Measurements from ENCODE around the gene STON1. TPM values are rescaled to one million over a fixed set of nuclear protein-coding genes. Genes with fewer than 3 reads are reported as not detected.

STON1 gene
- total and polyA plus RNA-seq, 2 of the 8 experiments (the other 6 are each of a cell fraction or from before 2014, with no cell fraction given): 5.0 to 10.1 TPM

DNA sequence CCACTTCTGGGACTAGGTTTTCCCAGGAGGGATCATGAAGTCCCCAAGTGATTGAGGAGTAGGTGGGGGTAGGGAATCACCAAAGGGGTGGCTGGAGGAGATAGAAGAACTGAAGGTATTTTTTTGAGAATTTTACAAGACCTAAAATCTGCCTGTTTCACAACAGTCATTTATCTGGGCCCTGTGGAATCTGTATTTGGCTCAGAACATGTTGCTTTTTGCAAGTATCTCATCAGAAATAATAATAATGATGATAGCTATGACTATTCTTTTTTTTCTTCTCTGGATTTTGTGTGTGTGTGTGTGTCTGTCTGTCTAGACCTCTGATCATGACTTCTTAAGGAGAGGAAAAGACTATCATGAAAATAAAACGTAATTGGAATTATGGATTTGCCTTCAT is 13.9 kb downstream of the STON1 start:
- POLR2A ChIA-PET (ENCODE audit: partially characterized antibody): no interaction called here
- Histone ChIP-seq H2AK5ac (ENCODE audit: low read depth, low read length) (no peak overlapping the region), H4K20me1 (replicated peaks in 1 of 2; ENCODE audit: control insufficient read depth in 1 of 2, insufficient read depth in 2 of 2, low read length in 2 of 2) (no peaks in the 10 kb centered on the region)
- TF ChIP-seq SP4 (IDR thresholded peaks at IDR 0.05; ENCODE audit: low read length) (no peak), SAP30 (IDR thresholded peaks at IDR 0.05; ENCODE audit: insufficient read depth, insufficient replicate concordance, low read length) (no peak), CTBP2 (IDR thresholded peaks at IDR 0.05; ENCODE audit: borderline replicate concordance, insufficient read depth, insufficient read length, low read length) (no peak), HDAC6 (IDR thresholded peaks at IDR 0.05; ENCODE audit: low read depth, low read length) (no peak), SIRT6 (IDR thresholded peaks at IDR 0.05; ENCODE audit: low read length) (no peak), TAF1 (IDR thresholded peaks at IDR 0.05; ENCODE audit: low read depth, low read length) (no peak), SUZ12 (IDR thresholded peaks at IDR 0.05; ENCODE audit: low read length) (no peak), POU5F1 (IDR thresholded peaks at IDR 0.05; ENCODE audit: low read depth, low read length) (no peak), GTF2F1 (IDR thresholded peaks at IDR 0.05; ENCODE audit: borderline replicate concordance, low read depth, low read length) (no peak), SRF (IDR thresholded peaks at IDR 0.05; ENCODE audit: low read depth, low read length) (no peak), RFX5 (IDR thresholded peaks at IDR 0.05; ENCODE audit: borderline replicate concordance, low read depth, low read length) (no peak)
- TF ChIP-seq, protein P1, sequence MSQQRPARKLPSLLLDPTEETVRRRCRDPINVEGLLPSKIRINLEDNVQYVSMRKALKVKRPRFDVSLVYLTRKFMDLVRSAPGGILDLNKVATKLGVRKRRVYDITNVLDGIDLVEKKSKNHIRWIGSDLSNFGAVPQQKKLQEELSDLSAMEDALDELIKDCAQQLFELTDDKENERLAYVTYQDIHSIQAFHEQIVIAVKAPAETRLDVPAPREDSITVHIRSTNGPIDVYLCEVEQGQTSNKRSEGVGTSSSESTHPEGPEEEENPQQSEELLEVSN (IDR thresholded peaks at IDR 0.05): no peak

More for the DNA sequence above, 13.9 kb downstream of the STON1 start:
- WGBS, 2 experiments (ENCODE audit: extremely low coverage in 1 of 2, insufficient coverage in 1 of 2, insufficient read length in 1 of 2, insufficient replicate concordance in 2 of 2, low coverage in 1 of 2, low lambda C conversion rate in 2 of 2, missing lambda C conversion rate in 1 of 2): 87% methylated on average over 1 of the region's 1 CpG; no CpG with 5 or more reads in 1 of the 2 experiments
- no peak for DNase-seq (ENCODE audit: low read depth in 1 of 2, low spot score in 2 of 2)
- Histone ChIP-seq H3K79me1 (ENCODE audit: low read depth, low read length) (no peaks in the 10 kb centered on the region), H3K79me2 (ENCODE audit: control insufficient read depth in 1 of 2, insufficient read depth in 2 of 2, low read length in 2 of 2) (no peaks in the 10 kb centered on the region; a peak in 1 of 4 replicates), H2BK5ac (ENCODE audit: low read depth, low read length) (no peak overlapping the region), H3K36me3 (ENCODE audit: control insufficient read depth in 2 of 4, insufficient read depth in 4 of 4, low read length in 3 of 4) (no peaks in the 10 kb centered on the region), H3K4me2 (ENCODE audit: insufficient read depth in 1 of 2, low read depth in 2 of 2, low read length in 2 of 2) (no peak overlapping the region), H2BK15ac (ENCODE audit: low read length) (no peak overlapping the region), H4K5ac (ENCODE audit: insufficient read length, low read depth, low read length) (no peak overlapping the region), H3K4me1 (replicated peaks in 1 of 4; ENCODE audit: control insufficient read depth in 3 of 4, insufficient read depth in 4 of 4, low read length in 3 of 4) (peaks cover 0 to 2% (median 0%) of the 10 kb centered on the region in 4 experiments; a peak in 2 of 7 replicates), H3K27me3 (replicated peaks in 1 of 4; ENCODE audit: control insufficient read depth in 3 of 4, extremely low read depth in 1 of 4, insufficient read depth in 3 of 4, low read length in 3 of 4) (no peaks in the 10 kb centered on the region; a peak in 1 of 7 replicates), H3K23ac (ENCODE audit: insufficient read length) (no peak overlapping the region), H2AFZ (ENCODE audit: low read length) (no peak overlapping the region), H3K9me3 (ENCODE audit: insufficient read depth in 2 of 2, low read depth in 1 of 2, low read length in 1 of 2) (no peaks in the 10 kb centered on the region), H2BK120ac (replicated peaks; ENCODE audit: low read depth, low read length) (no peak overlapping the region), H4K8ac (ENCODE audit: extremely low read depth, insufficient read depth, low read length) (no peak overlapping the region), H3K23me2 (ENCODE audit: low read depth, low read length) (no peaks in the 10 kb centered on the region), H3K4me3 (ENCODE audit: extremely low read depth in 1 of 4, insufficient read depth in 2 of 4, low read depth in 3 of 4, low read length in 4 of 4) (no peak overlapping the region), H3K4ac (replicated peaks; ENCODE audit: insufficient read length, low read depth, low read length) (no peak overlapping the region), H2BK20ac (ENCODE audit: low read length) (no peak overlapping the region), H3K27ac (ENCODE audit: low read depth, low read length) (no peak overlapping the region), H3K14ac (ENCODE audit: insufficient read length) (no peak overlapping the region), H3K56ac (replicated peaks; ENCODE audit: insufficient read length, low read depth, low read length) (no peak overlapping the region), H3K9ac (replicated peaks in 1 of 4; ENCODE audit: extremely low read depth in 1 of 4, low read depth in 3 of 4, low read length in 3 of 4) (no peak overlapping the region), H3K18ac (ENCODE audit: extremely low read depth, low read length) (no peak overlapping the region), H2BK12ac (ENCODE audit: low read depth, low read length) (no peak overlapping the region), H4K91ac (replicated peaks; ENCODE audit: insufficient read length, low read length) (no peak overlapping the region)
- CTCF ChIA-PET (ENCODE audit: partially characterized antibody): interaction anchor here (0.6 to 1.9 kb wide), 10 partner anchors 9 to 74 kb away, joined by 3 to 8 read pairs (median 4); no protein-coding TSS in a partner anchor
- FAIRE-seq: no peak
